ENCODE results near the gene FAM171A2.
"Not testable (repeated sequence)": the region's sequence is repeated elsewhere in the genome, so short reads cannot be mapped to it uniquely, and the experiment has no call there.

FAM171A2 gene
- 0 to 0.39 (median 0.08) reads per million in 4 donors for total RNA-seq

- DNase-seq, result peak; percentile 45 to 71 (median 48)
Observed at GRCh38 chr17:44363613-44364159, at the start of gene FAM171A2. Gene FAM171A2 (minus strand): TSS chr17:44363853. CDS start chr17:44363714, 139 bp downstream.

- DNase-seq, result no peak
Observed at GRCh38 chr17:44409309-44410028, 45.8 kb upstream of the FAM171A2 start.

- DNase-seq, result no peak
Observed at GRCh38 chr17:44408786-44409185, 45.1 kb upstream of the FAM171A2 start.

DNA sequence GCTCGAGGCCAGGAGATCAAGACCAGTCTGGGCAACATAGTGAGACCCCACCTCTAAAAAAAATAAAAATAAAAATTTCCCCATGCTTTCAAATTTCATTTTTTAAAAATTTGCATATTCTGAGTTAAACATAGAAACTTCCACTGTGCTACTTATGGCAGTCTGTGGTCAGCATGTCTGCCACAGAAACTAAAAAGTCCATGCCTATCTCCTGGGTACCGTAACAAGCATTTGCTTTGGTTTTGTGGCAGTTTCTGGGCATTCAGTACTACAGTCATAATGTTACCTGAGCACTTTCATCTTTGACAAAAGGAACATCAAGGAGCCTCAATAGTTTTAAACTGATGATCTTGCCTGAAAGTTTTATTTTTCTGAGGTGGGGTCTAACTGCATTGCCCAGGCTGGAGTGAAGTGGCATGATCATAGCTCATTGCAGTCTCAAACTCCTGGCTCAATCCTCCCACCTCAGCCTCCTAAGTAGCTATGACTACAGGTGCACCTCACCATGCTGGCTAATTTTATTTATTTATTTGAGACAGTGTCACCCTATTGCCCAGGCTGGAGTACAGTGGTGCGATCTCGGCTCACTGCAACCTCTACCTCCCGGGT lies 39.0 kb upstream of the FAM171A2 start:
- peak in 1 of 5 donors; percentile 47 for DNase-seq

- DNase-seq, result no peak
Observed at GRCh38 chr17:44400226-44400847, 36.7 kb upstream of the FAM171A2 start.

GRCh38 chr17:44398692-44399691 lies 35.3 kb upstream of the FAM171A2 start:
- no peak for DNase-seq

- no peak for DNase-seq
Observed at GRCh38 chr17:44397479-44398440, 34.1 kb upstream of the FAM171A2 start.

GRCh38 chr17:44396946-44397345 lies 33.3 kb upstream of the FAM171A2 start:
- no peak for DNase-seq

DNA sequence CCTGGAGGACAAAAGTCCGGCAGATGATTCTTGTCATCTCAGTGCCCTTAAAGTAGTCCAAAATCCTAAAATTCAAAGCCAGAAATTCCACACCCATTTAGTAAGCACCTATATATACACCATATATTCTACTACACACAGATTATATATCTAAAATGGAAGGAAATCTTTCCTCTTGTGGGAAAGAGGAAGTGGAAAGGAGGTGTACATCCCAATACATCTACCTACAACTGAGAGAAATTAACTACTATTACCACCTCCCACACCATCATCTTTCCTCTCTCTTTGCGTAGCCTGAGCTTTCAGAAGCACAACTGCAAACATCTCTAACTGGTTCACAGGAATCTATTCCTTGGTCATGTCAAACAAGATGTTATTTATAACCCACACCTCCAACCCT lies 31.2 kb upstream of the FAM171A2 start:
- DNase-seq, result no peak

- not testable (repeated sequence) for DNase-seq
Observed at GRCh38 chr17:44394112-44394511, 30.5 kb upstream of the FAM171A2 start.

- DNase-seq, result no peak
Observed at GRCh38 chr17:44390250-44390870, 26.7 kb upstream of the FAM171A2 start.

DNA sequence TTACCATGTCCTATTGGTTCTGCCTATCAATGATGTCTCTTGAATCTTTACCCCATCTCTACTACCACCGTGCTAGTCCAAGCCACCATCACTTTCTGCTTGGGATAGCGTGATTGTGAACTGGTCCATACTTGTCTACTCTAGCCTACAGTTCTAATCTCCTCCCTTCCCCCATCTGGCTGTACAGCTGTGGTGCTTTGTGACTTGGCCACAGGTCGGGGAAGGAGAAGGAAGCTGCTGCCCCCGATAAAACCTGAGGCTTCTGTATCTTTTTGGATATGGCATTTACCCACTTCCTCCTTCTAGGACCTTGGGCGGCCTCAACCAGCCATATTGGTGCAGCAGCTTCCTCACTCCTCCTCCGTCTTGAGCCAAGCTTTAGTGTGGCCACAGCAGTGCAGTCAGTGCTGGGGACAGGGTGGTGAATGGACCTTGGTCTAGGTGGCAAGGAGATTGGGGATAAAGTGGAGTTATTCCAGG lies 26.1 kb upstream of the FAM171A2 start:
- DNase-seq, result no peak

- DNase-seq, result no peak
Observed at GRCh38 chr17:44389281-44389680, 25.6 kb upstream of the FAM171A2 start, which contains the start of gene ITGA2B. Gene ITGA2B (minus strand): TSS chr17:44389649. CDS start chr17:44389473, 176 bp downstream.

DNA sequence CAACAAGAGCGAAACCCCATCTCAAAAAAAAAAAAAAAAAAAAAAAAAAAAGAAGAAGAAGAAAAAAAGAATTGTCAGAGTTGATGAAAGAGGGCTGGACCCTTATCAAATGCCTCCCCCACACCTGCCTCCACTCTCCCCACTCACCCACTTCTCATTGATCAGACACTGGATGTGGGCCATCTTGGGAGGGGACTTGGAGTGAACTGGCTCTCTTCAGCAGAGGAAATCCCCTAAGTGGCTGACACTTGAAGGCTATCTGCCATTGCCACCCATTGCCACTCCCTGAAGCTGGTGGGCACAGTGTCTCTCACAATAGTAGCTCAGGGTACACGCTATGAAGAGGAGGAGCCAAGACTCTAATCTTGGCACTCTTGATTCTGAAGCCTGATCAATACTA lies 24.2 kb upstream of the FAM171A2 start:
- DNase-seq, result no peak

GRCh38 chr17:44386182-44386525 lies 22.5 kb upstream of the FAM171A2 start:
- DNase-seq, result no peak

DNA sequence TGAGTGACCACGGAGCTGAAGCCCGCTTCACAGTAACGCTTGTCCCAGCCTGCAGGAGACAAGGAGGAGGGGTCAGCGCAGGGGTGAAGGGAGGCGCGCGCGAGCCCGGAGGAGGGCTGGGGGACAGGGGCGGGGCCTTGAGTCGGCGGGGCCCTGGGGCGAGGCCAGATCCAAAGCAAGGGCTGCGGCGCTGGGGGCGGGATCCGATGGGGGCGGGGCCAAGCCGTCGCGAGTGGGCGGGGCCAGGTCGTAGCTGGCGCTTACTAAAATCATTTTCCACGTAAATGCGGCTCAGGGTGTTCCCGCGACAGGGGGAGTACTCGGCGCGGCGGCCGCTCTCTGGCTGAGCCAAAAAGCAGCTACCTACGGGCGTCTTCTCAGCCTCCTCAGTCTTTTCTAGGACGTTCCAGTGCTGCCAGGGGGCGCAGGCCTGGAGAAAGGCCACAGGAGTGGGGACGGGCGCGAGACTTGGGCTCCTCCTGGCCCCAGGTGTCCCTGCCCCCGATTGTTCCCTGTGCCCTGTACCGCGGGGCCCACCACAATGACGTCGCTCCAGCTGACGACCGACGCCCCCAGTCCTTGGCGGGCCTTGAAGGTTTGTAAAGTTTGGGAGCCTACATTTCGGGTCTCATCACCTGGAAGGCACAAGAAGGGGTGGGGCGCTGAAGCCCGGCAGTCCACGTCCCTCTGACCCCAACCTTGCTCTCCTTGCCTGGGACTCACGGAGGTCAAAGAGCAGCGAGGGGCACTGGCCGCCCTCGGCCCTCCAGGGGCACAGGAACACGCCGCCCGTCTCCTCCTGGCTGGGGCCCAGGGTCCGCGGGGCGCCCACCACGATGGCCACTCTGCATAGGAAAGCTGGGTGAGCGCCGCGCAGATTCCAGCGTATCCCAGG lies 21.9 kb upstream of the FAM171A2 start:
- DNase-seq, result peak; percentile 71 to 84 (median 79)

DNA sequence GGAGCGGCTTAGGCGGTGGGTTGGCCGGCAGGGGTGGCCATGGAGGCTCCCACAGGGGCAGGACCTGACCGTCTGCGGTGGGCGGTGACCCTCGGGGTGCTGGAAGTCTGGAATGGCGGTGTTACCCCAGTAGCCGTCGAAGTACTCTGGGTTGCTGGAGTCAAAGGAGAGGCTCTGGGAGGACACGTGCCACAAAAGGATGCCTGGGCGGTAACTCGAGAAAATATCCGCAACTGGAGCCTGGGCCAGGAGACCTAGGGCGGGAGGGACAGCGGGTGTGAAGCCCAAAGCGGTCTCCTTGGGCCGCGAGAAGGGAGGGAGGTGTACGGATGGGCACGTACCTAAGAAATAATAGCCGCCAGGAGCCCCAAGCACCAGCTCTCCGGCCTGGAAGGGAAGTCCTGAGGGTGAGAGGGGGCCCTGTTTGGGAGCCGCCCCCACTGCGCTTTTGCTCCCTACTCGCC lies 21.2 kb upstream of the FAM171A2 start:
- no peak for DNase-seq

- DNase-seq, result no peak
Observed at GRCh38 chr17:44384281-44384822, 20.7 kb upstream of the FAM171A2 start.

DNA sequence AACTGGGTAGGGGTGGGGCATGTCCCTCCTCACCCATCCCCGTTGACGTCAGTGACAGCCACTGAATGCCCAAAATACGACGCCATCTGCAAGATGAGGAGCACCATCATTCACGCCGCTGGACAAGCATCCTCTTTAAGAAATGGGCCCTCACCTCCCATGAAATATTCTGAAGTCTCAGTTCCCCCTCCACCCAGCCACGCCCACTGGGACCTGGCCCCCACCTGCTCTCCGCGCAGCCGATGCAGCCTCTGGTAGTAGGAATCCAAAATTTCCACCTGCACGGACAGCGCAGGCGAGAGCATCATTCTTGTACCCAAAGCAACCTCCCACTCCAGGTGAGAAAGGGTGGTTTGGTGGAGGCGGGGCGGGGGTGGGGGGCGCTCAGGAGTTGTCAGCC lies 20.2 kb upstream of the FAM171A2 start:
- DNase-seq, result no peak

All from T-helper 1 cell (primary cell).